ENCODE measurements around the gene MAST2. TPM values are rescaled to one million over a fixed set of nuclear protein-coding genes. Genes with fewer than 3 reads are reported as not detected.
"Not testable (repeated sequence)": the region's sequence is repeated elsewhere in the genome, so short reads cannot be mapped to it uniquely, and the experiment has no call there.

The MAST2 gene
- total RNA-seq, 1 donor from 2014 or later: 54.0 TPM

GRCh38 chr1:45938029-45938428 is 134.6 kb downstream of the MAST2 start:
- no peak for DNase-seq (ENCODE audit: low spot score)

GRCh38 chr1:45942411-45942810 is 139.0 kb downstream of the MAST2 start:
- no peak for DNase-seq (ENCODE audit: low spot score)

- DNase-seq (ENCODE audit: low spot score): no peak
These were observed 139.8 kb downstream of the MAST2 start for GRCh38 chr1:45943185-45943584.

GRCh38 chr1:45945426-45945825 is 142.0 kb downstream of the MAST2 start:
- DNase-seq (ENCODE audit: low spot score): no peak

- not testable (repeated sequence) for DNase-seq (ENCODE audit: low spot score)
These were observed 146.1 kb downstream of the MAST2 start for GRCh38 chr1:45949462-45949861.

- no peak for DNase-seq (ENCODE audit: low spot score)
These were observed 148.7 kb downstream of the MAST2 start for GRCh38 chr1:45952072-45952471.

GRCh38 chr1:45953934-45954847 is 150.8 kb downstream of the MAST2 start:
- peak; percentile 52 for DNase-seq (ENCODE audit: low spot score)

GRCh38 chr1:45957684-45958083 is 154.3 kb downstream of the MAST2 start:
- DNase-seq (ENCODE audit: low spot score): no peak

GRCh38 chr1:45958317-45958716 is 154.9 kb downstream of the MAST2 start:
- DNase-seq (ENCODE audit: low spot score): no peak

- no peak for DNase-seq (ENCODE audit: low spot score)
These were observed 157.7 kb downstream of the MAST2 start for GRCh38 chr1:45960930-45961715.

GRCh38 chr1:45961936-45962335 is 158.5 kb downstream of the MAST2 start:
- not testable (repeated sequence) for DNase-seq (ENCODE audit: low spot score)

- no peak for DNase-seq (ENCODE audit: low spot score)
These were observed 165.7 kb downstream of the MAST2 start for GRCh38 chr1:45968941-45969666.

GRCh38 chr1:45969866-45970265 is 166.5 kb downstream of the MAST2 start:
- no peak for DNase-seq (ENCODE audit: low spot score)

GRCh38 chr1:45971335-45971734 is 167.9 kb downstream of the MAST2 start:
- no peak for DNase-seq (ENCODE audit: low spot score)

GRCh38 chr1:45971922-45972531 is 168.6 kb downstream of the MAST2 start:
- no peak for DNase-seq (ENCODE audit: low spot score)

- DNase-seq (ENCODE audit: low spot score): no peak
These were observed 169.2 kb downstream of the MAST2 start for GRCh38 chr1:45972621-45973020.

GRCh38 chr1:45973121-45973520 is 169.7 kb downstream of the MAST2 start:
- no peak for DNase-seq (ENCODE audit: low spot score)

- no peak for DNase-seq (ENCODE audit: low spot score)
These were observed 171.3 kb downstream of the MAST2 start for GRCh38 chr1:45974541-45975269.

- DNase-seq (ENCODE audit: low spot score): no peak
These were observed 173.2 kb downstream of the MAST2 start for GRCh38 chr1:45976623-45977022.

- peak; percentile 28 for DNase-seq (ENCODE audit: low spot score)
These were observed 175.8 kb downstream of the MAST2 start for GRCh38 chr1:45979074-45979777.

Measured in mucosa of gallbladder (tissue), 1 donor.